ENCODE measurements around the gene KCTD18.
A peak's percentile ranks its signal among the peaks of the same experiment; 100 is the strongest.

Gene KCTD18

DNA sequence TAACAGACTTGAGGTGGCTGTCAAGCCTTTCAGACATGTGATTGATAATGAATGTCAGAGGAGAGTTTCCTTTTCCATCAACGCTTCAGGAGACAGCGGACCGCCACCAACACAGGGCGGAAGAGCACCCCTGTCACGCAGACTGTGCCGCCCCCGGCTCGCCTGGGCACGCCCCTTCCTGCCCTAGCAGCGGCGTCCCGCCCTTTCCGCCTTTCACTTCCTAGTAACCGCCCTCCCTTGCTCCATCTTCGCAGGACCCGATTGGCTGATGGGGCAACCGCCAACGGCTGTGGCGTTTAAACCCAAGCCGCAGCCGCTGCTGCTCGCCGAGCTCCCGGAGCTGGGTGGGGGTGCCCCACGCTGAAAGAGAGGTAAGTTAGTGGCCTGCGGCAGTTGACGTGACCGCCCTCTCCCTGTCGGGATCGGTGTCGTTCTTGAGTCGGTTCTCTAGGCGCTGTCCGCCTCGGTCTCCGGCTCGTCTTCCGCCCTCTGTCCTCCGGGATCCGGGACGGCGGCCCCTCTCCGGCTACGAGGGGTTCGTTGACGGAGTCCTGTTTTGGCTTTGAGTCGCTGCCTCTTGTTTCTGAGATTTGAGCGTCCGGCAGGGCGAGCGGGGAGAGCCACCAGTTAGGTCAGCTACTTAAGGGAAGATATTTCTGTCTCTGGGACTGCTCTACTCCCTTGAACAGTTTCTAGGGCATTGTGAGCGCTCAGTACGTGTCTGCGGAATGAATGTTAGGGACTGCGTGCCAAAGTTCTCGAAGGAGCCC, 16.2 kb upstream of the KCTD18 start, which contains the start of gene SGO2:
Gene SGO2, plus strand, starts transcription at position 326 of the 770 bp plus-strand sequence. CDS start 6,769 bp downstream, outside the sequence.
- Histone ChIP-seq H3K27me3 (ENCODE audit: control insufficient read depth, low read length) (no peaks in the 10 kb centered on the region), H3K36me3 (ENCODE audit: control insufficient read depth, low read length) (peaks cover 14% of the 10 kb centered on the region), H3K27ac (ENCODE audit: low read depth, low read length) (peak within 1 kb of the TSS; percentile 57), H3F3A (ENCODE audit: control insufficient read depth, insufficient read depth) (no peaks in the 10 kb centered on the region), H3K4me2 (ENCODE audit: low read length) (peak within 1 kb of the TSS; percentile 95), H3K79me2 (ENCODE audit: control insufficient read depth, low read length) (peaks cover 49% of the 10 kb centered on the region), H3K9me3 (ENCODE audit: control insufficient read depth, insufficient read depth, low read length) (no peaks in the 10 kb centered on the region), H3K4me1 (ENCODE audit: control insufficient read depth, low read length) (peaks cover 27% of the 10 kb centered on the region), H4K20me1 (ENCODE audit: control insufficient read depth, insufficient read depth, low read depth, low read length) (no peaks in the 10 kb centered on the region), H3K9me2 (replicated peaks; ENCODE audit: control insufficient read depth, low read length) (no peaks in the 10 kb centered on the region), H3K4me3 (ENCODE audit: low read length) (peak within 1 kb of the TSS; percentile 98)
- no peak for TF ChIP-seq EZH2phosphoT487 (IDR thresholded peaks at IDR 0.05; ENCODE audit: borderline replicate concordance, low read length)
- TF ChIP-seq, protein P1, sequence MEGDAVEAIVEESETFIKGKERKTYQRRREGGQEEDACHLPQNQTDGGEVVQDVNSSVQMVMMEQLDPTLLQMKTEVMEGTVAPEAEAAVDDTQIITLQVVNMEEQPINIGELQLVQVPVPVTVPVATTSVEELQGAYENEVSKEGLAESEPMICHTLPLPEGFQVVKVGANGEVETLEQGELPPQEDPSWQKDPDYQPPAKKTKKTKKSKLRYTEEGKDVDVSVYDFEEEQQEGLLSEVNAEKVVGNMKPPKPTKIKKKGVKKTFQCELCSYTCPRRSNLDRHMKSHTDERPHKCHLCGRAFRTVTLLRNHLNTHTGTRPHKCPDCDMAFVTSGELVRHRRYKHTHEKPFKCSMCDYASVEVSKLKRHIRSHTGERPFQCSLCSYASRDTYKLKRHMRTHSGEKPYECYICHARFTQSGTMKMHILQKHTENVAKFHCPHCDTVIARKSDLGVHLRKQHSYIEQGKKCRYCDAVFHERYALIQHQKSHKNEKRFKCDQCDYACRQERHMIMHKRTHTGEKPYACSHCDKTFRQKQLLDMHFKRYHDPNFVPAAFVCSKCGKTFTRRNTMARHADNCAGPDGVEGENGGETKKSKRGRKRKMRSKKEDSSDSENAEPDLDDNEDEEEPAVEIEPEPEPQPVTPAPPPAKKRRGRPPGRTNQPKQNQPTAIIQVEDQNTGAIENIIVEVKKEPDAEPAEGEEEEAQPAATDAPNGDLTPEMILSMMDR (IDR thresholded peaks at IDR 0.05; ENCODE audit: low read depth, low read length, poor library complexity, severe bottlenecking), result peak; percentile 19

DNA sequence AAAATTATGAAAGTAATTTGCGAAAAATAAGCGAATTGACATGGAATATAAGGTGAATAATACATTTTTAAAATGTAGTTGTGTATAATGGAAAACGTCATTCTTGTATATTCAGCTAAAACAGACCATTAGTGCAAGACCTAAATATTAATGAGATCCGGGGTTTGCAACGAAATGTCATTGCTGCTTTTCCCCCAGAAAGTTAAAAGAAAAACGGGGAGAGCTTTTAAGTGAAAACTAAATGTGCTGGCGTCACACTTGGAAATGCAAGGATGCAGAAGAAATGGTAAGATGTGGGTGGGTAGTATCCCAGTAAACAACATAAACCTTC, 15.6 kb upstream of the KCTD18 start:
- peaks cover 44% of the 10 kb centered on the region for H3K79me2 ChIP-seq (ENCODE audit: control insufficient read depth, low read length)
- H3K9me3 ChIP-seq (ENCODE audit: control insufficient read depth, insufficient read depth, low read length), result no peaks in the 10 kb centered on the region
- H4K20me1 ChIP-seq (ENCODE audit: control insufficient read depth, insufficient read depth, low read depth, low read length), result no peaks in the 10 kb centered on the region
- peak overlapping the region; percentile 10; the same call in 1 of the 2 replicates for H3K27ac ChIP-seq (ENCODE audit: low read depth, low read length)
- H3K9me2 ChIP-seq (replicated peaks; ENCODE audit: control insufficient read depth, low read length), result no peaks in the 10 kb centered on the region
- TF ChIP-seq, protein P1 (IDR thresholded peaks at IDR 0.05; ENCODE audit: low read depth, low read length, poor library complexity, severe bottlenecking), result no peak
- TF ChIP-seq EZH2phosphoT487 (IDR thresholded peaks at IDR 0.05; ENCODE audit: borderline replicate concordance, low read length), result no peak
- H3K4me2 ChIP-seq (ENCODE audit: low read length), result peak overlapping the region; percentile 95
- peak overlapping the region; percentile 98 for H3K4me3 ChIP-seq (ENCODE audit: low read length)
- no peaks in the 10 kb centered on the region for H3K27me3 ChIP-seq (ENCODE audit: control insufficient read depth, low read length)
- H3K36me3 ChIP-seq (ENCODE audit: control insufficient read depth, low read length), result peaks cover 13% of the 10 kb centered on the region
- peaks cover 27% of the 10 kb centered on the region for H3K4me1 ChIP-seq (ENCODE audit: control insufficient read depth, low read length)
- H3F3A ChIP-seq (ENCODE audit: control insufficient read depth, insufficient read depth), result no peaks in the 10 kb centered on the region

DNA sequence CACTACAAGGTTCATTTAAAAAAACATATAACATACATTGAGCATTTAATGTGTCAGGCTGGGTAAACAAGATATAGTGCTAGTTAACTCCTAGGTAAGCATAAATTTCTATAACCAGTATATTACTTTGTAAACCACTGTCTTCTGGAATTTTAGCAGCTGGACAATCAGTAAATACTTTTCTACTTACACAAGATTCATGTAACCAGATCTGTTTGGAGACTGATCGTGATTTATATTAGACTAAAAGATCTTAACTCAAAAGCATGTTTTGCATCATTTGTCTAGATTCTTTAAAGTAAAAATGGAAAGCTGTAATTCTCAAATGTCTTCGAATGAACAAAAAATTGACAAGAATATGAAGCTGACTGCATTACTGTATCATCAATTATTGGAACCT, 15.2 kb upstream of the KCTD18 start:
- Histone ChIP-seq H3K9me3 (ENCODE audit: control insufficient read depth, insufficient read depth, low read length) (no peaks in the 10 kb centered on the region), H3K9me2 (replicated peaks; ENCODE audit: control insufficient read depth, low read length) (no peaks in the 10 kb centered on the region), H4K20me1 (ENCODE audit: control insufficient read depth, insufficient read depth, low read depth, low read length) (no peaks in the 10 kb centered on the region), H3F3A (ENCODE audit: control insufficient read depth, insufficient read depth) (no peaks in the 10 kb centered on the region), H3K79me2 (ENCODE audit: control insufficient read depth, low read length) (peaks cover 39% of the 10 kb centered on the region), H3K4me3 (ENCODE audit: low read length) (peak overlapping the region; percentile 98), H3K27me3 (ENCODE audit: control insufficient read depth, low read length) (no peaks in the 10 kb centered on the region), H3K4me2 (ENCODE audit: low read length) (peak overlapping the region; percentile 95), H3K4me1 (ENCODE audit: control insufficient read depth, low read length) (peaks cover 27% of the 10 kb centered on the region), H3K27ac (ENCODE audit: low read depth, low read length) (no peak overlapping the region), H3K36me3 (ENCODE audit: control insufficient read depth, low read length) (peaks cover 13% of the 10 kb centered on the region)
- TF ChIP-seq, protein P1 (IDR thresholded peaks at IDR 0.05; ENCODE audit: low read depth, low read length, poor library complexity, severe bottlenecking), result no peak
- no peak for TF ChIP-seq EZH2phosphoT487 (IDR thresholded peaks at IDR 0.05; ENCODE audit: borderline replicate concordance, low read length)

Data from DOHH2 (cell line).